Measurements from ENCODE around the gene CD300LF.

The CD300LF gene

DNA sequence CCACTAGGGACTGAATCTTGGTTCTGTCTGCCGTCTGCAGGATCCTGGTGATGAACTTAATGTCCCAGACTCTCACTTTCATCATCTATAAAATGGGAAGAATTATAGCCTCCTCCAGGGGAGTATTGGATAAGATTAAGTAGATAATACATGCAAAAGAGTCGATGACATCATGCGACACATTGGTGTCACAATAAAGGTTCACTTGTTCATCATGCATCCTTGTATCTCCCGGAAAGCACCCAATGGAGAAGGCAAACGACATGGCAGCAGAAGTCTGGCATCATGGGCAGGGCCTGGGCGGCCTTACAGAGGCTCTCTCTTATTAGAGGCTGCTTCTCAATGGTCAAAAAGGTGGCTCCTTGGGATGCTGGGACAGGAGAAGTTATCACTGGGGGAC lies 54.1 kb downstream of the CD300LF start:
- no peak for FAIRE-seq
- DNase-seq (ENCODE audit: insufficient read length, low spot score): no peak
- TF ChIP-seq, protein P1, sequence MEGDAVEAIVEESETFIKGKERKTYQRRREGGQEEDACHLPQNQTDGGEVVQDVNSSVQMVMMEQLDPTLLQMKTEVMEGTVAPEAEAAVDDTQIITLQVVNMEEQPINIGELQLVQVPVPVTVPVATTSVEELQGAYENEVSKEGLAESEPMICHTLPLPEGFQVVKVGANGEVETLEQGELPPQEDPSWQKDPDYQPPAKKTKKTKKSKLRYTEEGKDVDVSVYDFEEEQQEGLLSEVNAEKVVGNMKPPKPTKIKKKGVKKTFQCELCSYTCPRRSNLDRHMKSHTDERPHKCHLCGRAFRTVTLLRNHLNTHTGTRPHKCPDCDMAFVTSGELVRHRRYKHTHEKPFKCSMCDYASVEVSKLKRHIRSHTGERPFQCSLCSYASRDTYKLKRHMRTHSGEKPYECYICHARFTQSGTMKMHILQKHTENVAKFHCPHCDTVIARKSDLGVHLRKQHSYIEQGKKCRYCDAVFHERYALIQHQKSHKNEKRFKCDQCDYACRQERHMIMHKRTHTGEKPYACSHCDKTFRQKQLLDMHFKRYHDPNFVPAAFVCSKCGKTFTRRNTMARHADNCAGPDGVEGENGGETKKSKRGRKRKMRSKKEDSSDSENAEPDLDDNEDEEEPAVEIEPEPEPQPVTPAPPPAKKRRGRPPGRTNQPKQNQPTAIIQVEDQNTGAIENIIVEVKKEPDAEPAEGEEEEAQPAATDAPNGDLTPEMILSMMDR (IDR thresholded peaks at IDR 0.05; ENCODE audit: insufficient read depth, missing control alignments): no peak

DNA sequence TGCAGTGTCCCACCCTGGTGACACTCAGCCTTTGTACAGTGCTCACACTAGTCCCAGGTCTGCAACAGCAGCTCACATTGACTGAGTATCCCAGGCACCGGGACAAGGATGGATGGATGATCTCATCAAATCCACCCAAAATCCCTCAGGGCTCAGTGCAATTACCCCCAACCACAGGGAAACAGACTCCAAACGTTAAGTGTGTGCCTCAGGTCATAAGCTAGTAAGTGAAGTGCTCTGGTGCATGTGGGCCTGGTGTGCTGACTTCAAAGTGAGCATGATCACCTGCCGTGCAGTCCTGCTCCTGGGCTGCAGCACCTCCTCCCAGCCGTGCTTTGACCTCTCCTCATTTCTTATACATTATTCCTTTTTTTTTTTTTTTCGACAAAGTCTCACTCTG lies 58.0 kb downstream of the CD300LF start:
- FAIRE-seq (no peak), DNase-seq (ENCODE audit: insufficient read length, low spot score) (no peak)
- TF ChIP-seq, protein P1 (IDR thresholded peaks at IDR 0.05; ENCODE audit: insufficient read depth, missing control alignments): no peak

DNA sequence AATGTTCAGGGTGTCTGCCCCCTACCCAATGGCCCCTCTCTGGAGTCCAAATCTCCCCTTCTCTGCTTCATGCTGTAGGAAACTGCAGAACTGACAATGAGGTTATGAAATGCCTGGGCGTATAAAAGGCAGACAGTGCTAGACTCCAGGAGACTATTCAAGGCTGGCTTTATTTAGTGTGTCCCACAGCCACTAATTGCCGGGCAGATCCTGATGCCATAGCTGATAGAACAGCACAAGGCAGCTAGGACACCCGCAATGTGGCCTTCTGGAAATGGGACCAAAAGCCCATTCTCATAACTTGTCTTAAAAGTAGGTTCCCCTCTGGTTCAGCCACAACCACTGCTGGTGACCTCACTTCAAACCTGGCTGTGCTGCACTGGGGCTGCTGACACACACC lies 60.7 kb downstream of the CD300LF start:
- TF ChIP-seq, protein P1 (IDR thresholded peaks at IDR 0.05; ENCODE audit: insufficient read depth, missing control alignments): no peak
- DNase-seq (ENCODE audit: insufficient read length, low spot score) (no peak), FAIRE-seq (no peak)

DNA sequence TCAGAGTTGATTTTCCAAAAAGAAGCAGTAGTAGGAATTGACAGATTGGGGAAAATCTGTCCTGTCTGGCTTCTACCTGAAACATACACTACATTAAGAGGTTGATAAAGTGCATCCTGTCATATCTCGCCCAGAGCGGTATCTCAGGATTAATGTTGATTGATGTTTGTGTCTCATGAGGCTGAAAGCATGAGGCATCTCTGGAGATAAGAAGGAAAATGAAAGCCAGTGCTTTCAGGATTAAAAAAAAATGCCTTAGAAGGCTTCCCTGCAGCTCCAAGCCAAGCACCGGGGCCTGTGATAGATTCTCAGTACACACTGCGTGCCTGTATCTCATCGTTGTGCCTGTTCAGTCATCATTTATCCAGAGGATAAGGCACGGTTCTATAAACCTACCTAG lies 62.8 kb downstream of the CD300LF start:
- no peak for DNase-seq (ENCODE audit: insufficient read length, low spot score)
- TF ChIP-seq, protein P1 (IDR thresholded peaks at IDR 0.05; ENCODE audit: insufficient read depth, missing control alignments): no peak
- FAIRE-seq: no peak

DNA sequence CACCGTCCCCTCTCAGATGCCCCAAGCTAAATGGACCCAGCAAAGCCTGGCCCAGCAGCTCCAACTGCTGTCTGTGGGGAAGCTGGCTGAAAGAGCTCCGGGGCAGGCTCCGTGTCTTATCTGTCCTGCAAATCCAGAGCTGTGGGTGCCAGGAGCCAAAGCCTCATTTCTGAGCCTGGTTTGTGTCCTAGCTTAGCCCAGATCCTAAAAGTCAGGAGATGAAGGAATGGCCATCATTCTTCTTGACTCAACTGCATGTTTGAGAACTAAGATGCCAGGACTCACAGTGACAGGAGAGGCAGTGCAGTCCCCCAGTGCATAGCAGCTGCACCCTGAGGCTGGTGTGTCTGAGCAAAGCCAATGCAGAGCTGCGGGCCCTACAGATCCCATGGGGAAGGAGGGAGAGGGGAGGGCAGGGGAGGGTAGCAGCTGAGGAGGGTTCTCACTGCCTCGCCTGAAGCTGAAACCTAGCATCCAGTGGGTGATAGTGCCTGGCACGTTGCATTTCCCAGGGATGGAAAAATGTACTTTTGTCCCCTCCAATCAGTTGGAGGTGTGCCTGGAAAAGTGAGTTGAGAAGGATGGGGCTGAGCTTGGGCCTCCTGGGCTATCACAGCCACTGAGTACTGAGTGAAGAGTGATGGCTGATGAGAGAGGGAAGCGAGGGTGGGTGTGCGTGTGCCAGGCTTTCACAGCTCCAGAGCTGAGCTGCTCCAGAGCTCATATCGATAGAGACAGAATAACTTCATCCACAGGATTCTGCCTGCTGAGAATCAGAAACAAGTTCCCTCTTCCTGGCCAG lies 64.7 kb downstream of the CD300LF start:
- no peak for DNase-seq (ENCODE audit: insufficient read length, low spot score)
- TF ChIP-seq, protein P1 (IDR thresholded peaks at IDR 0.05; ENCODE audit: insufficient read depth, missing control alignments): no peak
- FAIRE-seq: no peak

DNA sequence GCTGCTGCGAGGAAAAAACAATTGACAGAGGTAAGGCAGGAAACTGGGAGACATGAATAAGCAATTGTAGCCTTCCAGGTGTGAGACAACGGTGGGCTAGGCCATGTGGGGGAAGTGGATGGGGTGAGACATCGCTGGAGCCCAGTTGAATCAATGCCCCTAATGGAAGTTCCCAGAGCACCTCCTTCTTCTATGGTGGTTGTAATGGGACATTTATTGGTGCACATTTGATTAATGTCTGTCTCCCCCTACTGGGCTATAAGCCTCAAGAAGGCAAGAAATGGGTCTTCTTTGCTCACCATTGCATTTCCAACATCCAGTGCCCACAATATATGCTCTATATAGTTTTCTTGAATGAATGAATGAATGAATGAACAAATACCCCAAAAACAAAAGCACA lies 66.5 kb downstream of the CD300LF start:
- no peak for DNase-seq (ENCODE audit: insufficient read length, low spot score)
- FAIRE-seq: no peak
- TF ChIP-seq, protein P1 (IDR thresholded peaks at IDR 0.05; ENCODE audit: insufficient read depth, missing control alignments): peak; percentile 27

DNA sequence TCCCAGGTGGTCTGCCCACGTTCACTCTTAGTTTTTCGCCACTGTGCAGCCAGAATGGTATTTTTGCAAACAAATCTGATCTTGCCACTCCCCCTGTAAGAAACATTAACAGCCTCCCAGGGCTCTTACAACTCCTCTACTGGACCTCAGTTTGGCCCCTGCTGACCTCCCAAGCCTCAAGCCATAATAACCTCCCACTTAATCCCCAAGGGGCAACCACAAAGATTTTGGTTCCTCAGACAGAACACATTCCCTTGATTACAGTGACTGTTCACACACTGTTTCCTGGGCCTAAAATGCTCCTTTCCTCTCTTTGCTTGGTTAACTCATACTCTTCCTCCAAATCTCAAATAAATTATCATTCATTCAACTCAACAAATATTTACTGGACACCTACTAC lies 67.7 kb downstream of the CD300LF start:
- TF ChIP-seq, protein P1 (IDR thresholded peaks at IDR 0.05; ENCODE audit: insufficient read depth, missing control alignments): no peak
- DNase-seq (ENCODE audit: insufficient read length, low spot score): no peak
- FAIRE-seq: no peak

Measured in D721Med (cell line).